SK-N-SH (cell line): ENCODE measurements around the gene KCND3. TPM values are rescaled to one million over a fixed set of nuclear protein-coding genes. Genes with fewer than 3 reads are reported as not detected.

Experiments used
- CTCF ChIA-PET: fragments of 300-600, 350-600 bp; formaldehyde crosslinking; extraction: SDS; loops from one replicate; lab custom pipeline; 2021; lab: Yijun Ruan, JAX
- POLR2A ChIA-PET: fragments of 350-600 bp; sonication (Branson Sonifier 250); formaldehyde crosslinking; extraction: SDS; loops from one replicate; lab custom pipeline; 2020; ENCODE audit warnings: antibody characterized with exemption, inconsistent platforms; lab: Yijun Ruan, JAX
- DNase-seq: peaks from one replicate; pipeline ENCODE4 v3.0.0; 2012
- H2AFZ ChIP-seq: fragments of 200-600 bp; sonication (generic); 2 replicates; pipeline ENCODE4 v1.8.1; 2016; ENCODE audit warnings: antibody characterized with exemption, mild to moderate bottlenecking, low read depth
- H3F3A ChIP-seq: fragments of 200-600 bp; sonication (generic); replicated peaks from 2 replicates; pipeline ENCODE3; 2016; ENCODE audit warnings: antibody characterized with exemption, mild to moderate bottlenecking; ENCODE audit not compliant: insufficient read depth
- H3K27ac ChIP-seq, 2 experiments: fragments of 200-500 bp in 1 of 2; fragments of 200-600 bp in 1 of 2; sonication (Bioruptor generic) in 1 of 2; sonication (generic), shearing (Covaris generic) in 1 of 2; 2 replicates each; pipeline versions ENCODE4 v1.5.1 to v1.6.1; 2014 to 2016; ENCODE audit warnings: low read depth in 2 of 2, inconsistent platforms in 1 of 2, low read length in 1 of 2, mild to moderate bottlenecking in 1 of 2, mixed read lengths in 1 of 2
- H3K27me3 ChIP-seq: fragments of 200-600 bp; sonication (generic), shearing (Covaris generic); 2 replicates; pipeline ENCODE4 v1.6.1; 2016; ENCODE audit warnings: mixed run types; ENCODE audit not compliant: insufficient read depth
- H3K36me3 ChIP-seq, 2 experiments: fragments of 200-500 bp in 1 of 2; fragments of 200-600 bp in 1 of 2; sonication (Bioruptor generic) in 1 of 2; sonication (generic) in 1 of 2; replicated peaks in 1 of 2; 2 replicates each; pipeline versions ENCODE3 to v1.5.1; 2014 to 2016; ENCODE audit warnings: low read length in 1 of 2, mild to moderate bottlenecking in 1 of 2; ENCODE audit not compliant: insufficient read depth in 2 of 2, control insufficient read depth in 1 of 2
- H3K4me1 ChIP-seq, 2 experiments: fragments of 200-500 bp in 1 of 2; fragments of 200-600 bp in 1 of 2; sonication (Bioruptor generic) in 1 of 2; sonication (generic), shearing (Covaris generic) in 1 of 2; 2 replicates each; pipeline versions ENCODE4 v1.5.1 to v1.6.1; 2014 to 2016; ENCODE audit warnings: low read depth in 1 of 2, low read length in 1 of 2, mixed run types in 1 of 2; ENCODE audit not compliant: insufficient read depth in 2 of 2, control insufficient read depth in 1 of 2
- H3K4me2 ChIP-seq: fragments of 200-600 bp; sonication (generic), shearing (Covaris generic); 2 replicates; pipeline ENCODE4 v1.6.1; 2017; ENCODE audit warnings: mixed run types
- H3K4me3 ChIP-seq, 2 experiments: fragments of 200-500 bp in 1 of 2; fragments of 200-600 bp in 1 of 2; sonication (Bioruptor generic) in 1 of 2; sonication (generic), shearing (Covaris generic) in 1 of 2; 2 replicates each; pipeline versions ENCODE4 v1.5.1 to v1.8.1; 2014 to 2016; ENCODE audit warnings: low read depth in 2 of 2, inconsistent platforms in 1 of 2, low read length in 1 of 2, mild to moderate bottlenecking in 1 of 2, mixed read lengths in 1 of 2, moderate library complexity in 1 of 2
- H3K79me2 ChIP-seq: fragments of 200-600 bp; sonication (generic); 2 replicates; pipeline ENCODE4 v1.8.1; 2017; ENCODE audit warnings: mild to moderate bottlenecking; ENCODE audit not compliant: insufficient read depth
- H3K9ac ChIP-seq: fragments of 200-600 bp; sonication (generic); 2 replicates; pipeline ENCODE4 v1.6.1; 2017; ENCODE audit warnings: mixed run types
- H3K9me2 ChIP-seq: fragments of 200-600 bp; sonication (generic); 2 replicates; pipeline ENCODE4 v1.6.1; 2017; ENCODE audit warnings: mixed run types
- H3K9me3 ChIP-seq: fragments of 200-600 bp; sonication (generic); 2 replicates; pipeline ENCODE4 v1.6.1; 2017; ENCODE audit warnings: mixed run types, mild to moderate bottlenecking, moderate library complexity
- H4K20me1 ChIP-seq: fragments of 200-600 bp; sonication (generic); 2 replicates; pipeline ENCODE4 v1.6.1; 2017; ENCODE audit warnings: mild to moderate bottlenecking, mixed run types; ENCODE audit not compliant: insufficient read depth
- CHD2 ChIP-seq: fragments of 150-350 bp; IDR thresholded peaks from 2 replicates; pipeline ENCODE4 v1.6.1; 2018; ENCODE audit warnings: low read length; ENCODE audit not compliant: partially characterized antibody
- EP300 ChIP-seq, 2 experiments: IDR thresholded peaks; 2 replicates each; pipeline versions ENCODE4 v1.4.0 to v1.6.1; 2012; ENCODE audit warnings: borderline replicate concordance in 1 of 2, low read depth in 1 of 2, low read length in 1 of 2
- EZH2phosphoT487 ChIP-seq: fragments of 200-600 bp; sonication (generic); IDR thresholded peaks from 2 replicates; pipeline ENCODE4 v1.6.1; 2017; ENCODE audit warnings: low read depth, mixed run types, mild to moderate bottlenecking, antibody characterized with exemption, moderate library complexity, borderline replicate concordance
- FOSL2 ChIP-seq: IDR thresholded peaks from 2 replicates; pipeline ENCODE4 v1.4.0; 2012; ENCODE audit warnings: low read depth, mild to moderate bottlenecking, moderate library complexity, borderline replicate concordance
- FOXM1 ChIP-seq: IDR thresholded peaks from 2 replicates; pipeline ENCODE4 v1.4.0; 2012; ENCODE audit warnings: low read depth, mild to moderate bottlenecking
- GATA2 ChIP-seq: sonication (generic); formaldehyde crosslinking; IDR thresholded peaks from 2 replicates; pipeline ENCODE4 v1.5.0; 2020; ENCODE audit warnings: mild to moderate bottlenecking, missing genetic modification reagents
- JUND ChIP-seq: IDR thresholded peaks from 2 replicates; pipeline ENCODE4 v1.4.0; 2012
- MXI1 ChIP-seq: IDR thresholded peaks from 2 replicates; pipeline ENCODE4 v1.6.1; 2012; ENCODE audit warnings: mild to moderate bottlenecking, low read depth, low read length, improper control_type of control experiment
- NFIC ChIP-seq: IDR thresholded peaks from 2 replicates; pipeline ENCODE4 v1.4.0; 2012; ENCODE audit warnings: borderline replicate concordance
- PBX3 ChIP-seq: IDR thresholded peaks from 2 replicates; pipeline ENCODE4; 2012
- POLR2AphosphoS5 ChIP-seq: IDR thresholded peaks from 2 replicates; pipeline ENCODE4 v1.6.1; 2012; ENCODE audit warnings: low read depth, low read length
- RCOR1 ChIP-seq: fragments of 150-350 bp; IDR thresholded peaks from 2 replicates; pipeline ENCODE4 v1.6.1; 2017; ENCODE audit warnings: antibody characterized with exemption, low read length
- REST ChIP-seq: IDR thresholded peaks from 2 replicates; pipeline ENCODE4 v1.6.1; 2012; ENCODE audit warnings: mild to moderate bottlenecking, low read depth, low read length, moderate library complexity
- RXRA ChIP-seq: IDR thresholded peaks from 2 replicates; pipeline ENCODE4 v1.4.0; 2012; ENCODE audit warnings: low read depth, mild to moderate bottlenecking, borderline replicate concordance
- SIN3A ChIP-seq: IDR thresholded peaks from 2 replicates; pipeline ENCODE4 v1.6.1; 2012; ENCODE audit warnings: low read depth, mild to moderate bottlenecking, low read length, moderate library complexity, borderline replicate concordance
- SMC3 ChIP-seq: IDR thresholded peaks from 2 replicates; pipeline ENCODE4 v1.6.1; 2012; ENCODE audit warnings: low read depth, low read length, improper control_type of control experiment
- TEAD4 ChIP-seq: IDR thresholded peaks from 2 replicates; pipeline ENCODE4 v1.4.0; 2012; ENCODE audit warnings: mild to moderate bottlenecking, borderline replicate concordance; ENCODE audit not compliant: insufficient read depth
- WGBS: methylation state at CpG from one replicate; pipeline ENCODE4 v1.1.6; 2017; ENCODE audit warnings: low lambda C conversion rate; 5-methylcytosine and 5-hydroxymethylcytosine counted together
- polyA plus RNA-seq, 3 experiments: library from polyadenylated mRNA; depleted of rRNA; stranded (reverse); fragments of >200 nt; gene quantifications; 2 replicates each; pipeline ENCODE4 v1.2.3, GENCODE V29; 2012
- TF ChIP-seq, protein P1 (sequence below): IDR thresholded peaks from 2 replicates; pipeline ENCODE4 v1.4.0; 2012; ENCODE audit warnings: low read depth
- TF ChIP-seq, protein P2 (sequence below): IDR thresholded peaks from 2 replicates; pipeline ENCODE4 v1.4.0; 2012; ENCODE audit warnings: low read depth, borderline replicate concordance
- TF ChIP-seq, protein P3 (sequence below): fragments of 150-350 bp; IDR thresholded peaks from 2 replicates; pipeline ENCODE4 v1.6.1; 2016; ENCODE audit warnings: mild to moderate bottlenecking, low read depth, low read length

KCND3 gene
- polyA plus RNA-seq, 1 of the 3 experiments (the other 2 are of a cell fraction): not detected

- WGBS: 30% methylated on average over 5 of the region's 8 CpGs
- Histone ChIP-seq H3K27ac (no peak overlapping the region), H2AFZ (no peak overlapping the region)
These were observed 100.6 kb downstream of the KCND3 start for GRCh38 chr1:111888740-111889376.

DNA sequence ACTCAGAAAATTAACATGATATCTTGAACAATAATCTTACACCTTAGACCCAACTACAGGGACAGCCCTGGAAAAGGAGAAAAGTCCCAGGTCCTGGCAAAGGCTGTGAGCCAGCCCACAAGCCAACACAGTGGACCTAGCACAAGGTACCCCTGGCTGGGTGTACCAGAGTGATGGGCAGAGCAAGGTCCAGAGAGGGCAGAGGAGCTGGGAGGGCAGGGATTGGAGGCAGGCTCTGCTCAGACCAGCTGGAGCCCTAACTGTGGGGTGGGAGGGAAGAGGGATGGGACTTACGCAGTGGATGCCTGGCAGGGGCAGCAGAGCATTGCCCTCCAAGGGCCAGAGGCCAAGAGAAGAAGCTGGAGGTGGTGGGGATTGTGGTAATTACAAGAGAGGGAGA, 101.6 kb downstream of the KCND3 start:
- H3K9me2 ChIP-seq: no peaks in the 10 kb centered on the region
- no peaks in the 10 kb centered on the region; the same call in 1 of the 2 replicates for H3K27me3 ChIP-seq
- no peaks in the 10 kb centered on the region for H3K79me2 ChIP-seq
- no peak overlapping the region for H3K9ac ChIP-seq
- H2AFZ ChIP-seq: no peak overlapping the region
- ChIA-PET POLR2A (no interaction called here), CTCF (no interaction called here)
- H3K4me3 ChIP-seq: no peak overlapping the region
- H3K27ac ChIP-seq: no peak overlapping the region
- H3K36me3 ChIP-seq: no peaks in the 10 kb centered on the region
- WGBS: 20% methylated on average over 1 of the region's 1 CpG
- H3K4me1 ChIP-seq: no peaks in the 10 kb centered on the region
- H3K4me2 ChIP-seq: no peak overlapping the region
- no peaks in the 10 kb centered on the region for H3K9me3 ChIP-seq
- H4K20me1 ChIP-seq: no peaks in the 10 kb centered on the region
- H3F3A ChIP-seq: no peaks in the 10 kb centered on the region
- no peak for DNase-seq
- TF ChIP-seq GATA2 (CRISPR knock-in tag) (no peak), EZH2phosphoT487 (no peak), EP300 (IDR thresholded peaks at IDR 0.05; ENCODE audit: borderline replicate concordance in 1 of 2, low read depth in 1 of 2, low read length in 1 of 2) (no peak), SIN3A (no peak), SMC3 (no peak), MXI1 (no peak), RXRA (no peak), CHD2 (no peak), TEAD4 (no peak), NFIC (no peak), JUND (no peak), PBX3 (no peak), POLR2AphosphoS5 (no peak), REST (no peak), FOXM1 (no peak), FOSL2 (no peak)
- TF ChIP-seq, protein P1, sequence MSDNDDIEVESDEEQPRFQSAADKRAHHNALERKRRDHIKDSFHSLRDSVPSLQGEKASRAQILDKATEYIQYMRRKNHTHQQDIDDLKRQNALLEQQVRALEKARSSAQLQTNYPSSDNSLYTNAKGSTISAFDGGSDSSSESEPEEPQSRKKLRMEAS: no peak
- TF ChIP-seq, protein P2, sequence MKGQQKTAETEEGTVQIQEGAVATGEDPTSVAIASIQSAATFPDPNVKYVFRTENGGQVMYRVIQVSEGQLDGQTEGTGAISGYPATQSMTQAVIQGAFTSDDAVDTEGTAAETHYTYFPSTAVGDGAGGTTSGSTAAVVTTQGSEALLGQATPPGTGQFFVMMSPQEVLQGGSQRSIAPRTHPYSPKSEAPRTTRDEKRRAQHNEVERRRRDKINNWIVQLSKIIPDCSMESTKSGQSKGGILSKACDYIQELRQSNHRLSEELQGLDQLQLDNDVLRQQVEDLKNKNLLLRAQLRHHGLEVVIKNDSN: no peak
- TF ChIP-seq, protein P3, sequence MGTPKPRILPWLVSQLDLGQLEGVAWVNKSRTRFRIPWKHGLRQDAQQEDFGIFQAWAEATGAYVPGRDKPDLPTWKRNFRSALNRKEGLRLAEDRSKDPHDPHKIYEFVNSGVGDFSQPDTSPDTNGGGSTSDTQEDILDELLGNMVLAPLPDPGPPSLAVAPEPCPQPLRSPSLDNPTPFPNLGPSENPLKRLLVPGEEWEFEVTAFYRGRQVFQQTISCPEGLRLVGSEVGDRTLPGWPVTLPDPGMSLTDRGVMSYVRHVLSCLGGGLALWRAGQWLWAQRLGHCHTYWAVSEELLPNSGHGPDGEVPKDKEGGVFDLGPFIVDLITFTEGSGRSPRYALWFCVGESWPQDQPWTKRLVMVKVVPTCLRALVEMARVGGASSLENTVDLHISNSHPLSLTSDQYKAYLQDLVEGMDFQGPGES: no peak
- TF ChIP-seq, all 33 proteins: peak for 0

More at GRCh38 chr1:111888740-111889376, 100.6 kb downstream of the KCND3 start:
- ChIA-PET CTCF (no interaction called here), POLR2A (no interaction called here)
- Histone ChIP-seq H3K4me1 (no peaks in the 10 kb centered on the region), H3K9ac (no peak overlapping the region), H3K4me3 (no peak overlapping the region), H3K9me2 (no peaks in the 10 kb centered on the region), H3F3A (no peaks in the 10 kb centered on the region), H3K36me3 (no peaks in the 10 kb centered on the region)
- no peak for TF ChIP-seq RCOR1
- TF ChIP-seq, all 33 proteins: peak for 0
- Histone ChIP-seq H3K27me3 (no peaks in the 10 kb centered on the region; the same call in 1 of the 2 replicates), H3K79me2 (no peaks in the 10 kb centered on the region), H3K9me3 (no peaks in the 10 kb centered on the region), H4K20me1 (no peaks in the 10 kb centered on the region), H3K4me2 (no peak overlapping the region)
- no peak for DNase-seq
